GM13976 (cell line): ENCODE results near the gene HK1.

Experiments used
- DNase-seq: peaks from one replicate; pipeline ENCODE4 v3.0.0; 2012; ENCODE audit warnings: low spot score
- CTCF ChIP-seq: IDR thresholded peaks from 2 replicates; pipeline ENCODE4 v1.5.1; 2012; ENCODE audit warnings: borderline replicate concordance, mild to moderate bottlenecking; ENCODE audit not compliant: insufficient read depth; ENCODE audit errors: extremely low read depth, missing control alignments, control extremely low read depth
- in situ Hi-C: fragments of 300-500 bp; cut with MboI; formaldehyde crosslinking; loops from one replicate; pipeline ENCODE4 v1.12.0; 2022; ENCODE audit warnings: low sequenced_read_pairs, mixed read lengths, inconsistent platforms; ENCODE audit not compliant: unreplicated experiment

HK1 gene

GRCh38 chr10:69403066-69403465, 124.8 kb downstream of the HK1 start:
- TF ChIP-seq CTCF = no peak
- no peak for DNase-seq
- in situ Hi-C loops = no loop called here

GRCh38 chr10:69403519-69403918, 125.2 kb downstream of the HK1 start:
- in situ Hi-C loops = no loop called here
- no peak for DNase-seq
- no peak for TF ChIP-seq CTCF

- in situ Hi-C loops = no loop called here
Observed at GRCh38 chr10:69404786-69405185, 126.5 kb downstream of the HK1 start.

DNA sequence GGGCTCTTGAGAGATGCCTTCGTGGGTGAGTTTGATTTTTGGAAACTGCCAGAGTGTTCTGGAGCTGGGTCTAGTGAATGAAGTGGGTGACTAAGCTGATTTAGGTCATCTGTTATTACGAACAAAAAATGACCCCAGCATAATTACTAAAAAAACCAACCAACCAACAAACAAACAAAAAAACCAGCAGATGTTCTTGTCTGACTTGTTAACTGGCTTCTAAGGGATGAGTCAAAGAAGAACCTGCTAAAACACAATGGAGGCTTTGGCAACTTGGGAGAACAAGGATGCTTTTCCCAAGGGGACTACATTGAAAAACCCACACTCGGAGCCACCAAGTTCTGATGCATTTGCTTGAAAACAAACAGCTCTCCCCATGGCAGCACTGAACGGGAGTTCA, 126.9 kb downstream of the HK1 start:
- in situ Hi-C loops = no loop called here
- DNase-seq = no peak
- no peak for TF ChIP-seq CTCF

More at GRCh38 chr10:69404786-69405185, 126.5 kb downstream of the HK1 start:
- no peak for DNase-seq
- no peak for TF ChIP-seq CTCF

- in situ Hi-C loops = no loop called here
Observed at GRCh38 chr10:69406302-69406811, 128.1 kb downstream of the HK1 start.

DNA sequence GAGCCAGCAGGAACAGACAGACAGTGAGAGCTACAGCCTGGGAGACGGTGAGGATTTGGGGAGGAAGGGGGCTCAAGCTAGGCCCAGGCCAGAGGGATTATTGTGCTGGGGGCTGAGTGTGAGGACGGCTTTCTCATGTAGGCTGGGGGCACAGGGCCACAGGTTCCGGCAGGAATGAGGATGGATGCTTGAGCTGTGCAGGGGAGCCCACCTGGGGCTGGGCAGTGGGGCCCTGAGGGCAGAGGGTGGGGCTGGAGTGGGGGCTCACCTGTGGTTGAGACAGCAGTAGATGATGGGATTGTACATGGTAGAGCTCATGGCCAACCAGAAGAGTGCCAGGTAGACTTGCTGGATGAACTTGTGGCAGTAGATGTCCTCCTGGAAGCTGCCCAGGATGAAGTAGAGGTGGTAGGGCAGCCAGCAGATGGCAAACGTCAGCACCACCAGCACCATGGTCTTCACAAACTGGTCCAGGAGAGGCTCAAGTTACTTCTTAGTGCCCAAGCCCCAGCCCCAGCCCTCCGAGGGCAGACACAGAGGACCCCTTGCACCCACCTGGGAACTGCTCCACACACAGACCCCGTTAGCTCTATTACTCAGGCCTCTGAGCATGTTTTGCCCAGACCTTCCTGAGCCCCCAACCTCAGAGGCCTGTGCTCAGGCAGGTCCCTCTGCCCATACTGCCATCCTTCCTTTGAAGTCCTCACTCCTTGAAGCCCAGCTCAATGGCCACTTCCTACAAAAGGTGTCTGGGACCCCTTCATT, 128.7 kb downstream of the HK1 start:
- no peak for TF ChIP-seq CTCF
- DNase-seq = no peak
- in situ Hi-C loops = no loop called here

More at GRCh38 chr10:69406302-69406811, 128.1 kb downstream of the HK1 start:
- TF ChIP-seq CTCF = no peak
- DNase-seq = no peak
